Small intestine (tissue), 7 donors: ENCODE results near the gene FBLN1. TPM values are rescaled to one million over a fixed set of nuclear protein-coding genes. Genes with fewer than 3 reads are reported as not detected.

Experiments
- DNase-seq, 2 donors: peaks; one replicate each; pipeline versions ENCODE4 v3.0.0 to v3.0.0-alpha.2; 2013
- FAIRE-seq: peaks from 2 replicates; lab custom pipeline; 2012; peaks lifted over from hg19 to GRCh38; lab: Jason Lieb, UNC
- H3K27ac ChIP-seq, 3 donors: one replicate each; pipeline ENCODE4 v1.5.1; 2013; ENCODE audit warnings: low read length in 2 of 3, mild to moderate bottlenecking in 2 of 3, control low read depth in 1 of 3, inconsistent platforms in 1 of 3, low read depth in 1 of 3, moderate library complexity in 1 of 3
- H3K27me3 ChIP-seq, 3 donors: one replicate each; pipeline ENCODE4 v1.6.1; 2013; ENCODE audit warnings: low read length in 3 of 3, inconsistent platforms in 1 of 3; ENCODE audit not compliant: control insufficient read depth in 3 of 3, insufficient read depth in 3 of 3
- H3K36me3 ChIP-seq, 3 donors: one replicate each; pipeline ENCODE4 v1.6.1; 2013; ENCODE audit warnings: low read length in 3 of 3, inconsistent platforms in 1 of 3, low read depth in 1 of 3, mild to moderate bottlenecking in 1 of 3, moderate library complexity in 1 of 3; ENCODE audit not compliant: control insufficient read depth in 3 of 3, insufficient read depth in 2 of 3
- H3K4me1 ChIP-seq, 3 donors: one replicate each; pipeline ENCODE4 v1.6.1; 2013; ENCODE audit warnings: low read length in 2 of 3, inconsistent platforms in 1 of 3, low read depth in 1 of 3, mild to moderate bottlenecking in 1 of 3, moderate library complexity in 1 of 3; ENCODE audit not compliant: control insufficient read depth in 3 of 3, insufficient read depth in 2 of 3
- H3K4me3 ChIP-seq, 3 donors: one replicate each; pipeline ENCODE4 v1.5.1; 2013; ENCODE audit warnings: low read length in 3 of 3, control low read depth in 1 of 3, inconsistent platforms in 1 of 3, low read depth in 1 of 3, mild to moderate bottlenecking in 1 of 3, moderate library complexity in 1 of 3
- H3K9me3 ChIP-seq, 2 donors: one replicate each; pipeline ENCODE4 v1.6.1; 2013; ENCODE audit warnings: low read depth in 1 of 2, low read length in 1 of 2; ENCODE audit not compliant: control insufficient read depth in 2 of 2, insufficient read depth in 1 of 2
- WGBS, 3 donors: extraction: QIAGEN DNeasy Blood & Tissue Kit; methylation state at CpG; one replicate each; pipeline ENCODE4 v1.1.7; 2013; 5-methylcytosine and 5-hydroxymethylcytosine counted together
- polyA plus RNA-seq, 4 donors: library from polyadenylated mRNA; stranded (reverse) in 3 of 4; unstranded in 1 of 4; fragments of 200-250 nt in 3 of 4; fragments of 120-200 nt in 1 of 4; gene quantifications; one replicate each; pipeline versions ENCODE4 v1.2.1 to v1.2.3, GENCODE V29; 2013
- donor health status: healthy with polysubstance abuse.
- donor health status: control.
- donor health status: control.
- donor health status: Bipolar disorder and iron deficiency.
- donor health status: healthy.

Gene FBLN1
- polyA plus RNA-seq, 4 donors: 0.89 to 144 (median 55.0) TPM

DNA sequence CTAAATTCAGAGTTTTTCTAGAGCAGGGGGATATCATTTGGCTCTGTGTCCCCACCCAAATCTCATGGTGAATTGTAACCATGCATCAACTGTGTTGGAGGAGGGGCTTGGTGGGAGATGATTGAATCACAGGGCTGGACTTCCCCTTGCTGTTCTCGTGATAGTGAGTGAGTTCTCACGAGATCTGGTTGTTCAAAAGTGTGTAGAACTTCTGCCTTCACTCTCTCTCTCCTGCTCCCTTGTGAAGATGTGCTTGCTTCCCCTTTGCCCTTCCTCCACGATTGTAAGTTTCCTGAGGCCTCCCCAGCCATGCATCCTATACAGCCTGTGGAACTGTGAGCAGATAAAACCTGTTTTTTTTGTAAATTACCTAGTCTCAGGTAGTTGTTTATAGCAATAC, 22.0 kb upstream of the FBLN1 start:
- no peak for FAIRE-seq
- peaks cover 0 to 3% of the 10 kb centered on the region in 2 donors for H3K9me3 ChIP-seq

DNA sequence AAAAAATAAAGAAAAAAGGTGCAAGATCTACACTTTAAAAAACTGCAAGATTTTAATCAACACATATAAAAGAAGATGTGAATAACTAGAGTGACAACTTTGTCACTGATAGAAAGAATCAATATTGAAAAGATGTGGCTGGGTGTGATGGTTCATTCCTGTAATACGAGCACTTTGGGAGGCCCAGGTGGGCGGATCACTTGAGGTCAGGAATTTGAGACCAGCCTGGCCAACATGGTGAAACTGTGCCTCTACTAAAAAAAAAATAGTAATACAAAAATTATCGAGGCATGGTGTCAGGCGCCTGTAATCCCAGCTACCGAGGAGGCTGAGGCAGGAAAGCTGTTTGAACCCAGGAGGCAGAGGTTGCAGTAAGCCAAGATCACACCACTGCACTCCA, 21.0 kb upstream of the FBLN1 start:
- no peaks in the 10 kb centered on the region for H3K27me3 ChIP-seq
- H3K4me1 ChIP-seq: peaks cover 0 to 24% (median 0%) of the 10 kb centered on the region in 3 donors
- DNase-seq (no peak), FAIRE-seq (no peak)
- H3K9me3 ChIP-seq: peaks cover 0 to 3% of the 10 kb centered on the region in 2 donors
- no peak overlapping the region for H3K27ac ChIP-seq
- WGBS, 3 donors: 80 to 88% (median 87%) methylated on average over 5 of the region's 5 CpGs
- H3K36me3 ChIP-seq: no peaks in the 10 kb centered on the region
- H3K4me3 ChIP-seq: no peak overlapping the region

More for the DNA sequence above, 22.0 kb upstream of the FBLN1 start:
- Histone ChIP-seq H3K4me1 (peaks cover 0 to 24% (median 0%) of the 10 kb centered on the region in 3 donors), H3K27ac (no peak overlapping the region), H3K27me3 (no peaks in the 10 kb centered on the region), H3K36me3 (no peaks in the 10 kb centered on the region), H3K4me3 (no peak overlapping the region)
- WGBS, 3 donors: 61 to 77% (median 76%) methylated on average over 3 of the region's 3 CpGs
- DNase-seq: no peak

DNA sequence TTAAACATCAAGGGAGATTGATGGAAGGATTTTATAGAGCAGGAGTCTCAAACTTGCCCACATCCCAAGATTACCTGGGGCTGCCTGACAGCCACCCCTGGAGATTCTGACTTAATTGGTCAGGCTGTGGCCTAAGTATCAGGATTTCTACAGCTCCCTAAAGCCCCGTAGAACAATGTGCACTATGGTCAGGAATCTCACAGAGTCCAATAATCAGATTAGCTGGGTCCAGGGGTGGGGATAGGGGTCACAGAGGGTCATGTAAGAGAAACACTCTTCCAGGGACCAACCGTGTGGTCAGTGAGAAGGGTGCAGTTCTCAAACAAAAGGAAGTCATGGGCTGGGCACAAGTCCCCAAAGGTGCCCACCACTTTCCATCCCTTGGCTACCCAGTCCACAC, 20.5 kb upstream of the FBLN1 start:
- DNase-seq (no peak), FAIRE-seq (no peak)
- peaks cover 0 to 24% (median 0%) of the 10 kb centered on the region in 3 donors for H3K4me1 ChIP-seq
- no peaks in the 10 kb centered on the region for H3K36me3 ChIP-seq
- H3K27ac ChIP-seq: no peak overlapping the region
- H3K27me3 ChIP-seq: no peaks in the 10 kb centered on the region
- 16 to 64% (median 38%) methylated on average over 2 of the region's 2 CpGs for WGBS, 3 donors
- peaks cover 0 to 7% of the 10 kb centered on the region in 2 donors for H3K9me3 ChIP-seq
- H3K4me3 ChIP-seq: no peak overlapping the region

DNA sequence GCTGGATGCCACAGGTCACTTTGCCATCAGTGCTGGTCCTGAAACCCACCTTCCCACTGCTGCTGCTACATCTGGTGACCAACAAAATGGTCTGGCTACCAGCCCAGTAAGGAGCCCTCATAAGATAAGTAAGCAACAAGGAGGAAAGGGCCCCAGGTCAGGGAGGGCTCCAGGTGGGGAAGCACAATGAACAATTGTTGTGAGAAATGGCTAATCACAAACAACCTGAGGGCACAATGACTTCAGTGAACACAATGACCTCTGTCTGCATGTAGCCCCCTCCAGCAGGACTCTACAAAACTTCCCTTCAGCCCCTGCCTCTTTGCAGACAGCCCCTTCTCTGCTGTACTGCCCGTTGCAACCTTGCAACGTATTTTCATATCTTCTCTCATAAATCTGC, 19.4 kb upstream of the FBLN1 start:
- FAIRE-seq (no peak), DNase-seq (no peak)
- H3K36me3 ChIP-seq: no peaks in the 10 kb centered on the region
- H3K4me3 ChIP-seq: no peak overlapping the region
- H3K9me3 ChIP-seq: peaks cover 0 to 9% of the 10 kb centered on the region in 2 donors
- H3K4me1 ChIP-seq: peaks cover 0 to 24% (median 0%) of the 10 kb centered on the region in 3 donors
- WGBS, 3 donors: 44 to 64% (median 61%) methylated on average over 2 of the region's 2 CpGs
- H3K27me3 ChIP-seq: no peaks in the 10 kb centered on the region
- peak overlapping the region in 1 of 3 donors; percentile 81 for H3K27ac ChIP-seq

DNA sequence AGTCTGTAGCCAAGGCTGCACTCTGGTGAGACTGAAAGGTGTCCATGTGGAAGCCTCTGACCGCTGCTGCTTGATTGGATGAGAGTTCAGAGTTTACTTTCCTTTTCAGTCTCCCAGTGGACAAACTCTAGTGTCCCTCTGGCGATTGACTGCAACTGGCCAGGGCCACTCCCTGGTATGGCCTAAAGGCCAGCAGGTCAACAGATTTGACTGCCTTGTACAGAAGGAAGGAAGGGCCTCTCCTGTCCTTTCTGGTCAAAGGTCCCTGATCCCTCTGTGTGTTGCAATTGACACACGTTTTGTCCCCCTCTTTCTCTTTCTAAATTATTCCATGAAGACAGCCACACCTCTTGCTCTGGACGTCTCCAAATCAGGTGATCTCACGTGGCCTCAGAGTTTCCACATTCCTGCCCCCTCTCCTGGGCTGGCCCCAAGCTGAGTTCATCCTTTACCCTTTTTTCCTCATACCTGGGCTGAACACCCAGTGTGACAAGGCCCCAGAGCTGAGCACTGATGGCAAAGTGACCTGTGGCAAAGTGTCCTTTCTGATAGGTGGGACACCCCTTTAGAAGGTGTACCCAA, 18.7 kb upstream of the FBLN1 start:
- H3K9me3 ChIP-seq: peaks cover 0 to 9% of the 10 kb centered on the region in 2 donors
- 23 to 52% (median 35%) methylated on average over 5 of the region's 5 CpGs for whole genome bisulfite sequencing, 3 donors
- no peaks in the 10 kb centered on the region for H3K27me3 ChIP-seq
- H3K4me1 ChIP-seq: peaks cover 0 to 24% (median 0%) of the 10 kb centered on the region in 3 donors
- FAIRE-seq: no peak
- H3K36me3 ChIP-seq: no peaks in the 10 kb centered on the region
- DNase-seq: peak in 1 of 2 donors; percentile 91
- H3K4me3 ChIP-seq: no peak overlapping the region
- H3K27ac ChIP-seq: peak overlapping the region in 1 of 3 donors; percentile 81

DNA sequence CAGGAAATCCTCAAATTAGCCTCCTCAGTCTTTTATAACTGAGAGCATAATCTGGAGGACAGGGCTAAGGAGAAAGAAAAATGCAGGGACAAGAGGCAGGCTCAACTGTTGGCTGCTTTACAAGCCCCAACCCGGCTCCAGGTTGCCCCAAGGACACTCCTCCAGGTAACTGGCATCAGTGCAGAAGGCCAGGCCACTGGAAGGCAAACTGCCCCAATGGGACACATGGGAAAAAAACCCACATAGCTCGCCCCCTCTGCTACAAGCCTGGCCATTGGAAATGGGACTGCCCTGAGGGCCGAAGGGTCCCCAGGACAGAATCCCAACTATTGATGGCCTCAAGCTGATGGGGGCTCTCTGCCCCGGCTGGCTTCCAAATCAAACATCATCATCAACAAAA, 17.9 kb upstream of the FBLN1 start:
- FAIRE-seq (no peak), DNase-seq (no peak)
- H3K36me3 ChIP-seq: no peaks in the 10 kb centered on the region
- no peak overlapping the region for H3K4me3 ChIP-seq
- 67 to 83% (median 77%) methylated on average over 4 of the region's 4 CpGs for WGBS, 3 donors
- no peaks in the 10 kb centered on the region for H3K27me3 ChIP-seq
- H3K9me3 ChIP-seq: peaks cover 0 to 9% of the 10 kb centered on the region in 2 donors
- H3K4me1 ChIP-seq: peaks cover 0 to 24% (median 0%) of the 10 kb centered on the region in 3 donors
- H3K27ac ChIP-seq: peak overlapping the region in 1 of 3 donors; percentile 81

DNA sequence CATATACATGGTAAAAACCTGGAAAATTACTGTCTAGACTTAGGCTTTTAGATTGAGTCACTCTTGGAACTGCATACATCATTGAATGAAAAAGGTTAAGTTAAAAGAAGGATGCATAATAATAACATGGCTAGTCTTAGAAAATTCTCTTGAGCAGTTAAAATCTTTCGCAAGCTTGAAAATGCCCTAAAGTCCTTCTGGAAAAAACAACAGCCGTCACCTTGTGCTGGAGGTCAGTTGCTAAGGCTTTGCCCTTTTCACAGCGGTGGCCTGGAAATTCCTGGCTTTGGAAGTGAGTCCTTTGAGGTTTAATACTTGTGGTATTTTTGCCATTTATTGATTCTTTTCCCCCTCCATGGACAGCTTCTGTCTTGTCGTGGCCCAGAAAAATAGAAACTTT, 17.4 kb upstream of the FBLN1 start:
- peaks cover 0 to 24% (median 0%) of the 10 kb centered on the region in 3 donors for H3K4me1 ChIP-seq
- no peaks in the 10 kb centered on the region for H3K36me3 ChIP-seq
- no peak for DNase-seq
- H3K4me3 ChIP-seq: no peak overlapping the region
- peaks cover 0 to 9% of the 10 kb centered on the region in 2 donors for H3K9me3 ChIP-seq
- WGBS, 3 donors: 88 to 92% (median 89%) methylated on average over 4 of the region's 4 CpGs
- FAIRE-seq: no peak
- H3K27me3 ChIP-seq: no peaks in the 10 kb centered on the region
- peak overlapping the region in 1 of 3 donors; percentile 81 for H3K27ac ChIP-seq

DNA sequence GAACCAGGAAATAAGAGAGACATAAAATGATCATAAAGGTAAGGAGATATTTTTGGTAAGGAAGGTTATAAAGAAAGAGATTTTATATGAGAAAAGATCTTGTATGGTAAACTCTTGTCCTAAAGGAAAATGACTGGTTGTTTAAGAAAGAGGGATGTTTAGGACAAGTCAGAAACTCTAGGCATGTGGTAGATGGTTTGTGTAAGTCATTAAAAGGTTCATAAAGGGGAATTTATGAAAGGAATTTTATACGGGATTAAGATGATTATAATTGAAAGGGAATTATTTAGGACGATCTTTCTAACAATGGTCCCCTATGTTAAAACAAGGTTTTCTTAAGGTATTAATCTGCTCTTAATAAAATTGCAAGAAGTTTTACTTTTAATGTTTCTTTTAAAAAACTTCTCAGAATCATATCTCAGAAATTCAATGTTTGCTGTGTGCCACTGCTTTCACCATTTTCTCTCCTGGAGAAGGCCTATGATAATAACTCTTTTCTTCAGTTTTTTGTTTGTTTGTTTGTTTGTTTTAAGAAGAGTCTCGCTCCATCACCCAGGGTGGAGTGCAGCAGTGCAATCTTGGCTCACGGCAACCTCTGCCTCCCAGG, 13.8 kb upstream of the FBLN1 start:
- Histone ChIP-seq H3K27me3 (no peaks in the 10 kb centered on the region), H3K9me3 (peaks cover 0 to 6% of the 10 kb centered on the region in 2 donors), H3K4me1 (peaks cover 0 to 15% (median 0%) of the 10 kb centered on the region in 3 donors), H3K36me3 (no peaks in the 10 kb centered on the region), H3K27ac (no peak overlapping the region), H3K4me3 (no peak overlapping the region)
- no peak for FAIRE-seq
- DNase-seq: no peak
- WGBS, 3 donors: 87 to 94% (median 91%) methylated on average over 4 of the region's 4 CpGs
